OCI-M1 (cell line): ENCODE results near the gene GIT2.
"Not testable (repeated sequence)": the region's sequence is repeated elsewhere in the genome, so short reads cannot be mapped to it uniquely, and the experiment has no call there.

Experiments
- DNase-seq: peaks from one replicate; lab custom pipeline; 2025; lab: John Stamatoyannopoulos, UW

The GIT2 gene

DNA sequence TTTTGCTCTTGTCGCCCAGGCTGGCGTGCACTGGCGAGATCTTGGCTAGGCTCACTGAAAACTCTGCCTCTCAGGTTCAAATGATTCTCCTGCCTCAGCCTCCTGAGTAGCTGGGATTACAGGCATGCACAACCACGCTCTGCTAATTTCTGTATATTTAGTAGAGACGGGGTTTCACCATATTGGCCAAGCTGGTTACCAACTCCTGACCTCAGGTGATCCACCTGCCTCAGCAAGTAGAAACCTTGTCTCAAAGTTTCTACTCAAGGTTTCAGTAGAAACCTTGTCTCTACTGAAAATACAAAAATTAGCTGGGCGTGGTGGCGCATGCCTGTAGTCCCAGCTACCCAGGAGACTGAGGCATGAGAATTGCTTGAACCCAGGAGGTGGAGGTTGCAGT lies 104.4 kb downstream of the GIT2 start:
- DNase-seq: not testable (repeated sequence)

DNA sequence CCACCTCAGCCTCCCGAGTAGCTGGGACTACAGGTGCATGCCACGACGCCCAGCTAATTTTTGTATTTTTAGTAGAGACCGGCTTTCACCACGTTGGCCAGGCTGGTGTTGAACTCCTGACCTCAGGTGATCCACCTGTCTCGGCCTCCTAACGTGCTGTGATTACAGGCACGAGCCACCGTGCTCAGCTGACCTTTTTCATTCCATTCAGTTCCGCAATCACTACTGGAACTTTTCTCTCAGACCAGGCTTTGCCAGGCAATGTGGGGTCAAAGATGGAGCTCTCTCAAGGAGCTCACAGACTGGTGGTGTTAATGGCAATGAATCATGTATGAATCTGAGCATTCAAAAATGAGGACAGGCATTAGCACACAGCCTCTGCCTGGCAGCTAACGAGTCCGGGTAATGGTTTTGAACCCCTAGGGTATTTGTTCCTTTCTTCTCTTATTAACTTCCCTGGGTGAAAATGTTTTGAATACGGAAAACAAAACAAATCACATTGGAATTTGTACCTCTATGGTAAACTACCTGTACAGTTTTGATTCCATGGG lies 105.5 kb downstream of the GIT2 start:
- DNase-seq: no peak

DNA sequence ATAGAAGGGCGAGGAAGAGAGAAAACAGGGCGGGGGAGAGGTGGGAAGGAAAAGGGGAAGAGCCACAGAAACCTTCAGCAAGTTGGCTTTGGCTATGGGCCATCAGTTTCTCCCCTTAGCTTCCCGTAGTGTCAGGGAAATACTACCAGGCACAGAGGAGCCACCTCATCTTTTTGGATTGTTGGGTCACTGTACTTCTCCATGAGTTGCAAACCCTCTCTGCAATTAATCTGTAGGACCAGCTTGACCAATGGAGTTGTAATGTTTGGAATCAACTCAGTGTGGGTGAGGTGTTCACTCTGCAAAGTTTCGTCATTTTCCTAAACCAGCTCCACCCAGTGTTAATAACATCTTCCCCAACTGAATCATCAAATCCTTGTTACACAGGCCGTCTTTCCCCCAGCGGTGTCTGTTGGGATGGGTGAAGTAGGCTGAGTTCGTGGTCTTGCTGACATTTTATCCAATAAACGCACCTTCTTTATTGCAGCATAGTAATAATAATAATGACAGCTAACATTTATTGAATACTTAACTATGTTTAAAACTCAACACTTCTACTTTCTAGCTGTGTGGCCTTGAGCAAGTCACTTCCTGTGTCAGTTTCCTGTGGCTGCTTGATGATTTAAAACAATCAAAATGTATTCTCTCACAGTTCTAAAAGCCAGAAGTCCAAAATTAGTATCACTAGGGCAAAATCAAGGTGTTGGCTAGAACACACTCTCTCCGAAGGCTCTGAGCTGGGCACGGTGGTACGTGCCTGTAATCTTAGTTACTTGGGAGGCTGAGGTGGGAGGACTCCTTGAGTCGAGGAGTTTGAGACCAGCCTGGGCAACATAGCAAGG lies 107.8 kb downstream of the GIT2 start:
- DNase-seq: peak; percentile 42

DNA sequence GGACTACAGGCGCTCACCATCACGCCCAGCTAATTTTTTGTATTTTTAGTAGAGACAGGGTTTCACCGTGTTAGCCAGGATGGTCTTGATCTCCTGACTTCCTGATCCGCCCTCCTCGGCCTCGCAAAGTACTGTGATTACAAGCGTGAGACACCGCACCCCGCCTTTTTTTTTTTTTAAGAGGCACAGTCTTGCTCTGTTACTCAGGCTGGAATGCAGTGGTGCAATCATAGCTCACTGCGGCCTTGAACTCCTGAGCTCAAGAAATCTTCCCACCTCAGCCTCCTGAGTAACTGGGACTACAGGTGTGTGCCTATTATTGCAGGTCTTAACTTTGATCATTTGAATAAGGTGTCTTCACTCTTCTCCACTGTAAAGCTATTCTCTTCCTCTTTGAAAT lies 110.6 kb downstream of the GIT2 start:
- no peak for DNase-seq

DNA sequence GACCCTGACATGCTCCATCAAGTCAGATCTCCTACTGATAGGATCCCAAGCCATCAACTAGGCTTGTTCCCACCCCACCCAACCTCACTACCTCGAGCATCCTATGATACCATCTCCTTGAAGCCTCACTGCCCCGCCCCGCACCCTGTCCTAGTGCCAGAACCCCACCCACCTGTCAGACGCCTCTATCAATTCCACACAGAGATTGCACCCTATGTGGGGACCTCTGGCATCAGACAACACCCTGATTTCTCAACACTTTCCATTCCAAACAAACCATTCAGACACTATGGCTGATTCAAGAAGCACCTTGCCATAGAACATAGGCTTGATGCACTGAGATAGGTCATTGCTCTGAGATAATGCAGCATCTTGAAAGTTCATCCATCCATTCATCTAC lies 112.7 kb downstream of the GIT2 start:
- no peak for DNase-seq

DNA sequence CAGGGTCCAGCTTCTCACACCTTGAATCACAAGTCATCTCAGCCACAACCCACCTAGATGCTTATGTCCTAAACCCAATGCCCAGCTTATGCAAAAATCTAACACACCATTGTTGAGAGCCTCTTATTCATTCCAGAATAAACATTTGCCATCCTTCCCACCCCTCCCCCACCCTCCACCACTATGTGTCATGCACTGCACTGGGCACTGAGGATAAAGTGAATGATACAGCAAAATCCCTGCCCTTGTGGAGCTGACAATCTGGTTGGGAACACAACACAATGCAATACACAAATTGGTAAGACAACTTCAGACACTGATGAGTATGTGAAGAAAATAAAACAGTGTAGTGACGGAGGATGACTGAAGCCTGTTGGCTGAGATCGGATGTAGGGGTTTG lies 114.4 kb downstream of the GIT2 start:
- no peak for DNase-seq

DNA sequence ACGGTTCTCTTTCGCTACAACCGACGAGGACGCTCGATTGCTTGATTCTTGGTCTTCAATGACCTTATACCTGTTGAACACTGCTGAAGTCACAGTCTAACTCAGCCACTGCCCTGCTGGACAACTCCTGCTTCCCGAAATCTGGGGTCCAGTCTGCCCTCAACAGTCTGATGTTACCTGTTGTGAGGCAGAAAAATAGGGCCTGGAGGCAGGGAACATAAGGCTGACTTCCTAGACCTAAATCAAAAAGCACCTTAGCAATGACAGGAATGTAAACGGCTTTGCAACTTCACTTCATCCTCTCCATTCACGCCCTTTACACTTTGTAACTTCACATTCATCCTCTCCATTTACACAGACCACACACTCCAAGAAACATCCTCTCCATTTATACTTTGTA lies 115.2 kb downstream of the GIT2 start:
- peak; percentile 26 for DNase-seq

DNA sequence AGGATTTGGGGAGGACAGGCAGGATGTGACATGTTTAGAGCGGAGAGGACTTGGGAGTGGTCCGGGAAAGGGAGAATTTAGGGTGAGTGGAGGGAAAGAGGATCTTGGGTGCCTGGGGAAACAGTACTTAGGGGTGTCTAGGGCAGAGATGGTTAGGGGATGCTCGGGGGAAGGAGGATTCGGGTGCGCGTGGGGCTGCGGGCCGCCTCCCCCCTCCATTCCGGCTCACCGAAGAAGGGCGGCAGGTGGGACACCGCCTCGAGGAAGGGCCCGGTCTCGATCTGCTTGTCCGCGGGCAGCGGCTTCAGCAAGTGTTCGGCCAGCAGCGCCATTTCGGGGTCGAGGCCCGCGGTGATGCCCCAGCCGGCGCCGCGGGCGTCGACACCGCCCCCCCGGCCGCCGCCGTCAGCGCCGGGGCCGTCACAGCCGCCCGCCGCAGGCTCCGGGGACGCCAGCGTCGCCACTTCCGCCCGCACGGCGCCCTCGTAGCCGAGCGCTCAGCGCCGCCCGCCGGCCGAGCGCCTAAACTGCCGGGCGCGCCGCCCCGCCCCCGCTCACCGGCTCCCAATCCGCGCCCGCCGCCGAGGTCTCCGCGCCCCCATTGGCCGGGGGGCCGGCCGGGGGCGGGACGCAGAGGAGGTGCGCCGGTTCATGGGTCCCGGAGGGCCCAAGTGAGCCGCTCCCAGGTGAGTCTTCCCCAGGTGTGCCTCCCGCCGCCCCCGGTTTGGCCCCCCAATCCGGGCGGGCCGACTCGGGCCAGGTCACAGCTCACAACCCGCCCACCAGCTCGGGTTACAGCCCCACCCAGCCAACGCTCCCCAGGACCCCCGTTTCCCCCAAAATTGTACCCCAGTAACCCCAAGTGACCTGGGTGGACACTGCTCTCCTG lies 115.9 kb downstream of the GIT2 start, which contains the start of gene GLTP:
Gene GLTP, minus strand, starts transcription at position 499 of the 889 bp plus-strand sequence. Its CDS starts 167 bp downstream, at position 332.
- DNase-seq: peak; percentile 93
